ENCODE results near the gene CD59. TPM values are rescaled to one million over a fixed set of nuclear protein-coding genes. Genes with fewer than 3 reads are reported as not detected.

The CD59 gene
- total RNA-seq, 1 donor from 2014 or later = 92.9 TPM

DNA sequence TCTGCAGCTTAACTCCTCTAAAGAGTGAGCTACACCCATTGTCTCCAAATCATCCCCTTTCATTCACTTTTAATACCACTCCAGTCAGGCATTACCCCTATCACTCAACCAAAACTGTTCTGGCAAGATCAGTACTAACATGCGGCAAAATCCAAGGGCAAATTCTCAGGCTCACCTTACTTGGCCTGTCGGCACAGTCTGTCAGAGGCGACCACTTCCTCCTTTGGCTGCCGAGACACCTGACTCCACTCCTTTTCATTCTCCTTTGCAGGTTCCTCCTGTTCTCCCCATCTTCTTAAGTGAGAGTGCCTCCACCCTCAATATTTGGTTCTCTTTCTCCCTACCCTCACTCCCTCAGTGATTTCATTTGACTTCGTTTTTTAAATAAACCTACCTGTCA is 39.8 kb downstream of the CD59 start:
- intact Hi-C loops (cut with micrococcal nuclease) = no loop called here
- DNase-seq (no peak), ATAC-seq (ENCODE audit: low read depth) (no peak)
- Mint-ChIP-seq H3K36me3 (ENCODE audit: low read depth) (peaks cover 1% of the 10 kb centered on the region), H3K27ac (no peak overlapping the region), H3K4me3 (no peak overlapping the region), H3K9me3 (no peaks in the 10 kb centered on the region), H3K27me3 (peaks cover 6% of the 10 kb centered on the region), H3K4me1 (peaks cover 12% of the 10 kb centered on the region)
- ChIA-PET POLR2A (no interaction called here), CTCF (no interaction called here)
- TF ChIP-seq, protein P1, sequence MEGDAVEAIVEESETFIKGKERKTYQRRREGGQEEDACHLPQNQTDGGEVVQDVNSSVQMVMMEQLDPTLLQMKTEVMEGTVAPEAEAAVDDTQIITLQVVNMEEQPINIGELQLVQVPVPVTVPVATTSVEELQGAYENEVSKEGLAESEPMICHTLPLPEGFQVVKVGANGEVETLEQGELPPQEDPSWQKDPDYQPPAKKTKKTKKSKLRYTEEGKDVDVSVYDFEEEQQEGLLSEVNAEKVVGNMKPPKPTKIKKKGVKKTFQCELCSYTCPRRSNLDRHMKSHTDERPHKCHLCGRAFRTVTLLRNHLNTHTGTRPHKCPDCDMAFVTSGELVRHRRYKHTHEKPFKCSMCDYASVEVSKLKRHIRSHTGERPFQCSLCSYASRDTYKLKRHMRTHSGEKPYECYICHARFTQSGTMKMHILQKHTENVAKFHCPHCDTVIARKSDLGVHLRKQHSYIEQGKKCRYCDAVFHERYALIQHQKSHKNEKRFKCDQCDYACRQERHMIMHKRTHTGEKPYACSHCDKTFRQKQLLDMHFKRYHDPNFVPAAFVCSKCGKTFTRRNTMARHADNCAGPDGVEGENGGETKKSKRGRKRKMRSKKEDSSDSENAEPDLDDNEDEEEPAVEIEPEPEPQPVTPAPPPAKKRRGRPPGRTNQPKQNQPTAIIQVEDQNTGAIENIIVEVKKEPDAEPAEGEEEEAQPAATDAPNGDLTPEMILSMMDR (IDR thresholded peaks at IDR 0.05) = no peak

DNA sequence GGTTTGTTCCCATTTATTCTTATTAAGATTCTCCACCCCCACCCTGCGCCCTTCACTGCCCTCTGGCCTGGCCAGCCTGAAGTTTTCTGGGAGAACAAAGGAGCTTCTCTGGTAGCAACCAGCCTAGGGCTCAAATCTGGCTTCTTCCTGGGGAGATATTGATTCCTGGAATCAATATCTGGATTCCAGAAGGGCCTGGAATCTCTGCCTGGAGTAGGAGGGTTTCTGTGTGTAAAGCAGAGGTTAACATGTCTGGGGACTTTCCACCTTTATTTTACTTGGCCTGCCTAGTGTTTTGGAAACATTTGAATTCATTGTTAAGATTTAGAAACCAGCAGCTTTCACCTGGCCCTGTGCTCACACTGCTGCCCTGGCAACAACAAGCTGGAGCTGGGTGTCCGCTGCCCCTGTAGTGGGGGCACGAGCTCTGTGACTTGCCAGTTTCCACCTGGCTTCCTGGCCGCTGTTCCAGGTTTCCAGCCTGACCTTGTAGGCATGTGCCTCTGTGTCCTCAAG is 41.1 kb downstream of the CD59 start:
- TF ChIP-seq, protein P1 (IDR thresholded peaks at IDR 0.05) = no peak
- POLR2A ChIA-PET = no interaction called here
- no peak overlapping the region for H3K4me3 Mint-ChIP-seq
- no peaks in the 10 kb centered on the region for H3K9me3 Mint-ChIP-seq
- H3K4me1 Mint-ChIP-seq = peaks cover 5% of the 10 kb centered on the region
- ATAC-seq (ENCODE audit: low read depth) (no peak), DNase-seq (no peak)
- peaks cover 6% of the 10 kb centered on the region for H3K27me3 Mint-ChIP-seq
- no peak overlapping the region for H3K27ac Mint-ChIP-seq
- CTCF ChIA-PET = interaction anchor here (1.1 kb wide), 1 partner anchor 47 kb away, joined by 3 read pairs; no protein-coding TSS in a partner anchor
- intact Hi-C loops (cut with micrococcal nuclease) = no loop called here
- no peaks in the 10 kb centered on the region for H3K36me3 Mint-ChIP-seq (ENCODE audit: low read depth)

DNA sequence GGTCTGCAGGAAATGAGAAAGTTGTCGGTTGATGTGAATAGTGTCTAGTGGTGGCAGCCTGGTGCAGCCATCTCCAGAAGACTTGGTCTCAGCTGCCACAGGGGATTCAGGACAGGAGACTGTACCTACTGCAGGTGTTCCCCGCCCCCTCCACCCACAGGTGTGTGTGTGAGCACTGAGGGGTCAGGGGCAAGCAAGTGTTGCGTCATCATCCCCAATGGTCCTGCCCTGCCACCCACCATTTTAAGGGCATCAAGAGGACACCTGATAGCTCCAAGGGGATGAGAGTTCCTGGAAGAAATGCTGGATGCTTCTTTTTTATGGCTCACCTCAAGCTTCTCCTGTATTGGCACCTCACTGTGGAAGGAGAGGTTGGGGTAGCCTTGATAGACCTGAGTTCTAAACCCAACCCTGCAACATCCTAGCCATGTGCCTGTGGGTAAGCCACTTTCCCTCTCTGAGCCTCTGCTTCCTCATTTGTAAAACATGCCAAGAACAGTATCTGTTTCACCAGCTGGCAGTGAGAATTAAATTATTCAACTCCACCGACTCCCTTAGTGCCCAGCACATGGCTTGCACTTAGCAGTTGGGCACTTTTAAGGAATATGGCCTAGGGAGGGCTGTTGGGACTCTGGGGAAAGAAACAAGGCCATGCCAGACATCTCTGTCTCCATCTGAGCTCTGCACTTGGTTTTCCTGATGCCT is 41.7 kb downstream of the CD59 start:
- Mint-ChIP-seq H3K36me3 (ENCODE audit: low read depth) (no peaks in the 10 kb centered on the region), H3K27me3 (peaks cover 6% of the 10 kb centered on the region), H3K9me3 (no peaks in the 10 kb centered on the region), H3K4me1 (peaks cover 2% of the 10 kb centered on the region), H3K4me3 (no peak overlapping the region), H3K27ac (no peak overlapping the region)
- DNase-seq = no peak
- no peak for ATAC-seq (ENCODE audit: low read depth)
- TF ChIP-seq, protein P1 (IDR thresholded peaks at IDR 0.05) = no peak
- intact Hi-C loops (cut with micrococcal nuclease) = no loop called here
- ChIA-PET CTCF (interaction anchor here (1.1 kb wide), 1 partner anchor 48 kb away, joined by 3 read pairs; no protein-coding TSS in a partner anchor), POLR2A (no interaction called here)

DNA sequence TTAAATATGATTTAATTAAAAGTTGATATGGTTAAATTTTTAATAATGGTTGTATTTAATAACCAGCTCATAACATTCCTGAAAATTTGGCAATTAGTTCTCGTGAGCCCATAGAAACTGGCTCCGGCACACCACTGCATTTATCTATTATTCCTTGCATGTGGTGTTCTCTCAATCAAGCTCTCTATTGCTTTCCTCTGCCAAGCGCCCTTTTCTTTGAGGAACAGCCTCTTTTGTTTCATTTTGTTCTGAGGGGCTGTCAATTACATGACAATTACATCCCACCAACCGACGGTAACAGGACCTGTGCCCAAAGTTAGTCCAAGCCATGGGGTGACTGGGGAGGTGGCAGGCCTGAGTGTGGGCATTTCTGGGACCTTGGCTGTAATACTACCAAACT is 43.7 kb downstream of the CD59 start:
- H3K4me3 Mint-ChIP-seq = no peak overlapping the region
- peaks cover 6% of the 10 kb centered on the region for H3K27me3 Mint-ChIP-seq

DNA sequence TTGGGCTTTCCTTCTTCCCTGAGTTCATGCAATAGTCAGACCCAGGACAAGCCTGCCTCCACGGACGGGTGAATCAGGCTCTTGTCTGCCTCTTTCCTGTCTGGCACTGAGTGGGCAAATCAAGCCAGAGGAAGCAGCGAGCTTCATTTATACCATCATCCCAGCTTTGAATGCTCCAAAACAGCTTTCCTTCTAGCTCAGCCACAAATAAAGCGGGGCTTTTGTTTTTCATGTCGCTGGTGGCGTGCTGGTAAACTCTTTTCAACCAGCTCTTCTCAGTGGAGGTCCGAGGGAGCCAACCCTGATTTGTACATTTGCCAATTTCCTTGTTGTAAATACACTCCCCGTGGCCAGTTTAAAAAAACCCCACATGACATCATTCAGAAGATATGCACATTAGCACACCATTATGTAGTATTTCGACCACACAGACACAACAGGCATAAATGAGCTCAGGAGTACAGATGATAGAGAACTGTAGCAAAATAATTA is 44.2 kb downstream of the CD59 start:
- ATAC-seq (ENCODE audit: low read depth) = no peak
- POLR2A ChIA-PET = no interaction called here
- CTCF ChIA-PET = interaction anchor here (1.1 to 1.2 kb wide), 2 partner anchors 9 to 51 kb away, joined by 3 read pairs; no protein-coding TSS in a partner anchor
- H3K4me1 Mint-ChIP-seq = peaks cover 2% of the 10 kb centered on the region
- intact Hi-C loops (cut with micrococcal nuclease) = no loop called here
- no peaks in the 10 kb centered on the region for H3K36me3 Mint-ChIP-seq (ENCODE audit: low read depth)
- H3K4me3 Mint-ChIP-seq = no peak overlapping the region
- no peaks in the 10 kb centered on the region for H3K9me3 Mint-ChIP-seq
- TF ChIP-seq, protein P1 (IDR thresholded peaks at IDR 0.05) = no peak
- DNase-seq = no peak
- H3K27ac Mint-ChIP-seq = no peak overlapping the region
- H3K27me3 Mint-ChIP-seq = peaks cover 6% of the 10 kb centered on the region

More for the DNA sequence above, 43.7 kb downstream of the CD59 start:
- Mint-ChIP-seq H3K4me1 (peaks cover 2% of the 10 kb centered on the region), H3K27ac (no peak overlapping the region), H3K36me3 (ENCODE audit: low read depth) (no peaks in the 10 kb centered on the region), H3K9me3 (no peaks in the 10 kb centered on the region)
- ChIA-PET CTCF (interaction anchor here (1.1 to 1.2 kb wide), 2 partner anchors 9 to 50 kb away, joined by 3 read pairs; no protein-coding TSS in a partner anchor), POLR2A (interaction anchor here (0.6 kb wide), 1 partner anchor 43 kb away, joined by 3 read pairs; the partner anchor contains the start of gene CD59)
- intact Hi-C loops (cut with micrococcal nuclease) = no loop called here
- TF ChIP-seq, protein P1 (IDR thresholded peaks at IDR 0.05) = no peak
- DNase-seq = no peak
- no peak for ATAC-seq (ENCODE audit: low read depth)

All from activated B cell treated with CpG ODN at 0.5 μM for 24 hours (primary cell).